SU-DHL-6 (cell line): ENCODE measurements around the gene MTMR11.

Experiments
- CTCF ChIP-seq: fragments of 200-600 bp; sonication (generic); IDR thresholded peaks from one replicate; pipeline ENCODE4 v1.5.1; 2017; ENCODE audit warnings: antibody characterized with exemption, mild to moderate bottlenecking, low read length, moderate library complexity; ENCODE audit not compliant: insufficient read depth, poor library complexity, severe bottlenecking
- EZH2phosphoT487 ChIP-seq: fragments of 200-600 bp; sonication (generic), shearing (Covaris generic); conservative IDR thresholded peaks from 2 replicates; pipeline ENCODE4 v1.6.1; 2018; ENCODE audit warnings: mild to moderate bottlenecking, antibody characterized with exemption, low read length, moderate library complexity, mixed read lengths

DNA sequence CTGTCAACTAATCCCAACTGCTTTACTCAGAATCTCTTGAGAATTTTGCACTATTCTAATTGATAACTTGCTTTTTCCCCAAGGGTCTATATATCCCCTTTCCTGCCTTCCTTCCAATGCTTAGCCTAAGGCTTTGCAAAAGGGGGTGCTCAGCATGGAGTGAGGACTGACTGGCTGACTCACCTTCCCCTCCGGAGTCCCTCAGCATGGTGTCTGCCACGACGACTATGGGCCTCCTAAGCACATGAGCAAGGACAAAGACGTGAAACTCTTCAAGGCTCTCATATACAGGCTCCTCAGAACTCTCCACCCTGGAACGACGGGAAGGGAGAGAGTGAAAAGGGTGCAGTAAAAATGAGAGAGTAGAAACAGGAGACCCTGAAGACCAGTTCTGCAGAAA, 13.2 kb upstream of the MTMR11 start:
- TF ChIP-seq CTCF = no peak
- TF ChIP-seq EZH2phosphoT487 = no peak
